Endothelial cell of umbilical vein (primary cell): ENCODE measurements around the gene SCGN. TPM values are rescaled to one million over a fixed set of nuclear protein-coding genes. Genes with fewer than 3 reads are reported as not detected.

ENCODE experiments used
- BruUV-seq: library from RNA; stranded (reverse); fragments of 400-500 nt; replicated peaks from 2 replicates; lab custom pipeline; 2021; lab: Mats Ljungman, UMichigan
- CTCF ChIA-PET: fragments of 300-600, 350-600 bp; sonication (Branson Sonifier 250); formaldehyde crosslinking; loops from one replicate; lab custom pipeline; 2021; ENCODE audit warnings: antibody characterized with exemption, inconsistent platforms; lab: Charles Lee
- POLR2A ChIA-PET: fragments of 300-600, 350-600 bp; sonication (Branson Sonifier 250); formaldehyde crosslinking; loops from one replicate; lab custom pipeline; 2021; ENCODE audit warnings: antibody characterized with exemption, inconsistent platforms; lab: Charles Lee
- DNase-seq: peaks from one replicate; pipeline ENCODE4 v3.0.0-alpha.2; 2011; ENCODE audit warnings: low read depth, low spot score
- FAIRE-seq: peaks from 2 replicates; lab custom pipeline; 2011; peaks lifted over from hg19 to GRCh38; lab: Jason Lieb, UNC
- H2AFZ ChIP-seq: 2 replicates; pipeline ENCODE4 v1.6.0; 2012; ENCODE audit warnings: low read depth, low read length, control low read depth, inconsistent platforms
- H3K27ac ChIP-seq: 2 replicates; pipeline ENCODE4 v1.5.1; 2011; ENCODE audit warnings: low read depth, mild to moderate bottlenecking, control low read depth, low read length, moderate library complexity; ENCODE audit not compliant: insufficient read depth
- H3K27me3 ChIP-seq, 2 experiments: 2 replicates each; pipeline versions ENCODE4 v1.6.0 to v1.6.1; 2011; ENCODE audit warnings: low read length in 2 of 2, mixed read lengths in 1 of 2; ENCODE audit not compliant: control insufficient read depth in 2 of 2, insufficient read depth in 2 of 2
- H3K36me3 ChIP-seq, 2 experiments: 2 replicates in 1 of 2; 3 replicates in 1 of 2; pipeline ENCODE4 v1.5.1; 2011; ENCODE audit warnings: low read length in 2 of 2, mild to moderate bottlenecking in 1 of 2, moderate library complexity in 1 of 2; ENCODE audit not compliant: control insufficient read depth in 2 of 2, insufficient read depth in 2 of 2; ENCODE audit errors: extremely low read depth in 1 of 2
- H3K4me1 ChIP-seq: 3 replicates; pipeline ENCODE4 v1.5.1; 2011; ENCODE audit warnings: mild to moderate bottlenecking, low read length; ENCODE audit not compliant: control insufficient read depth, insufficient read depth; ENCODE audit errors: extremely low read depth
- H3K4me2 ChIP-seq: 2 replicates; pipeline ENCODE4 v1.6.1; 2011; ENCODE audit warnings: low read length, control low read depth, mixed read lengths; ENCODE audit not compliant: insufficient read depth
- H3K4me3 ChIP-seq, 3 experiments: fragments of 200-600 bp in 1 of 3; sonication (generic), shearing (Covaris generic) in 1 of 3; replicated peaks in 1 of 3; 2 replicates each; pipeline ENCODE4 v1.5.1; 2011 to 2016; ENCODE audit warnings: control low read depth in 3 of 3, low read length in 3 of 3, mild to moderate bottlenecking in 2 of 3, inconsistent platforms in 1 of 3, low read depth in 1 of 3, moderate library complexity in 1 of 3; ENCODE audit not compliant: insufficient read depth in 1 of 3
- H3K79me2 ChIP-seq: 2 replicates; pipeline ENCODE4 v1.6.0; 2012; ENCODE audit warnings: low read length, inconsistent platforms; ENCODE audit not compliant: control insufficient read depth, insufficient read depth
- H3K9ac ChIP-seq: replicated peaks from 2 replicates; pipeline ENCODE3; 2011; ENCODE audit warnings: low read length, control low read depth; ENCODE audit not compliant: insufficient read depth; ENCODE audit errors: extremely low read depth
- H3K9me1 ChIP-seq: replicated peaks from 3 replicates; pipeline ENCODE4 v1.6.0; 2011; ENCODE audit warnings: mild to moderate bottlenecking, low read length; ENCODE audit not compliant: control insufficient read depth, insufficient read depth; ENCODE audit errors: extremely low read depth
- H3K9me3 ChIP-seq: replicated peaks from 2 replicates; pipeline ENCODE4 v1.5.1; 2012; ENCODE audit warnings: low read length, inconsistent platforms; ENCODE audit not compliant: control insufficient read depth, insufficient read depth
- H4K20me1 ChIP-seq: replicated peaks from 2 replicates; pipeline ENCODE3; 2011; ENCODE audit warnings: mild to moderate bottlenecking, low read length; ENCODE audit not compliant: control insufficient read depth, insufficient read depth; ENCODE audit errors: extremely low read depth
- CTCF ChIP-seq, 2 donors: IDR thresholded peaks; 1 replicate in 1 of 2; 2 replicates in 1 of 2; pipeline ENCODE4 v1.5.1; 2011; ENCODE audit warnings: low read length in 2 of 2, mild to moderate bottlenecking in 2 of 2, moderate library complexity in 2 of 2, control low read depth in 1 of 2, inconsistent platforms in 1 of 2, low read depth in 1 of 2; ENCODE audit not compliant: insufficient read depth in 1 of 2; ENCODE audit errors: extremely low read depth in 1 of 2
- EZH2 ChIP-seq: IDR thresholded peaks from 2 replicates; pipeline ENCODE4 v1.6.1; 2012; ENCODE audit warnings: borderline replicate concordance, low read depth, mild to moderate bottlenecking, moderate library complexity, low read length, inconsistent platforms; ENCODE audit not compliant: severe bottlenecking
- FOS ChIP-seq: IDR thresholded peaks from 2 replicates; pipeline ENCODE4 v1.6.1; 2011; ENCODE audit warnings: mild to moderate bottlenecking, low read length, moderate library complexity, borderline replicate concordance; ENCODE audit not compliant: insufficient read depth
- GATA2 ChIP-seq: IDR thresholded peaks from 2 replicates; pipeline ENCODE4 v1.7.0; 2011; ENCODE audit warnings: low read depth, mild to moderate bottlenecking, moderate library complexity, mixed read lengths, low read length; ENCODE audit not compliant: insufficient read length, insufficient read depth
- JUN ChIP-seq: IDR thresholded peaks from 2 replicates; pipeline ENCODE4 v1.6.1; 2011; ENCODE audit warnings: borderline replicate concordance, low read depth; ENCODE audit not compliant: insufficient read length, insufficient read depth
- MAX ChIP-seq: IDR thresholded peaks from 2 replicates; pipeline ENCODE4 v1.6.1; 2011; ENCODE audit not compliant: insufficient read depth, insufficient read length
- MYC ChIP-seq: IDR thresholded peaks from one replicate; pipeline ENCODE4 v1.6.1; 2011; ENCODE audit warnings: mild to moderate bottlenecking, low read depth, low read length
- POLR2A ChIP-seq: IDR thresholded peaks from 2 replicates; pipeline ENCODE4 v1.6.1; 2012; ENCODE audit warnings: low read depth, mild to moderate bottlenecking, control low read depth, low read length
- POLR2AphosphoS5 ChIP-seq: IDR thresholded peaks from 2 replicates; pipeline ENCODE4 v1.6.1; 2012; ENCODE audit warnings: low read depth, mild to moderate bottlenecking, control low read depth, low read length, moderate library complexity; ENCODE audit not compliant: insufficient read depth
- dilution Hi-C: fragments of 300-500 bp; cut with MboI; formaldehyde crosslinking; loops from one replicate; pipeline ENCODE4 v1.15.0; 2019; ENCODE audit warnings: low sequenced_read_pairs; ENCODE audit not compliant: extremely low pct_ligation_motif_present
- intact Hi-C: fragments of 100-400 bp; cut with micrococcal nuclease; formaldehyde crosslinking; loops from one replicate; pipeline ENCODE4 v1.10.0; 2022
- polyA plus RNA-seq, 4 experiments: library from polyadenylated mRNA; depleted of rRNA in 3 of 4; stranded (reverse) in 3 of 4; unstranded in 1 of 4; fragments of >200 nt; gene quantifications; 2 replicates each; pipeline versions ENCODE4 v1.2.1 to v1.2.3, GENCODE V29; 2011 to 2012; ENCODE audit warnings: missing spikeins in 1 of 4
- total RNA-seq: library from RNA; stranded (reverse); gene quantifications from 2 replicates; pipeline ENCODE4 v1.2.3, GENCODE V29; 2021

SCGN gene
- total and polyA plus RNA-seq, 2 donors (not counting 3 experiments of a cell fraction or from before 2014, with no cell fraction given): not detected

DNA sequence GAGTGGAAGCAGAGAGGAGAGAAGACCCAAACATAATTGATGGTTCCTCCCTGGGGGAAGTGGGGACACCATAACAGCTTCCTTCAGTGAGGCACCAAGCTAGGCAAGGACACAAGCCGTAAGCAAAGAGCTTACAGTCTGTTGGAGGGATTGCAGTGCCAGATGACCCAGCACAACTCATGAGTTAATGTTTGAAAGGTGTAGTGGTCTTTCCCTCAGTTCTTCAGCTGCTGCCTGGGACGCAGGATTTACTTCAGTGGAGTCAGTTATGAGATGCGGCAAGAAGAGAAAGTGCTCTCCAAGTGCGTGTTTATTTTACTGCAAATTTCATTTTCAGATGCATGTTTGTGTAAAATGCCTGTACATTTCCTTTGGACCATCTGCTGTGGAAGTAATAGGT lies 63.8 kb downstream of the SCGN start:
- intact Hi-C loops: loop anchor here (2.0 to 10.0 kb wide), 5 partner anchors 43 to 441 kb away; partner anchors contain the start of genes CARMIL1 and SCGN
- ChIA-PET POLR2A (no interaction called here), CTCF (interaction anchor here (1.2 to 2.8 kb wide), 5 partner anchors 9 to 492 kb away, joined by 3 to 11 read pairs (median 5); no protein-coding TSS in a partner anchor)
- FAIRE-seq (no peak), DNase-seq (no peak)
- no TSS peak for BruUV-seq
- dilution Hi-C loops: no loop called here
- Histone ChIP-seq H3K36me3 (no peaks in the 10 kb centered on the region), H3K4me1 (peaks cover 23% of the 10 kb centered on the region), H3K9ac (no peak overlapping the region), H2AFZ (no peak overlapping the region), H3K9me3 (no peaks in the 10 kb centered on the region), H3K4me3 (no peak overlapping the region), H3K27me3 (no peaks in the 10 kb centered on the region), H4K20me1 (no peaks in the 10 kb centered on the region), H3K9me1 (no peaks in the 10 kb centered on the region), H3K27ac (no peak overlapping the region), H3K79me2 (no peaks in the 10 kb centered on the region), H3K4me2 (no peak overlapping the region)
- TF ChIP-seq POLR2A: no peak
- no peak for TF ChIP-seq CTCF (IDR thresholded peaks at IDR 0.05; ENCODE audit: extremely low read depth in 1 of 2, insufficient read depth in 1 of 2, low read depth in 1 of 2, low read length in 2 of 2)
- TF ChIP-seq GATA2: no peak
- no peak for TF ChIP-seq EZH2
- TF ChIP-seq JUN: no peak
- TF ChIP-seq FOS: no peak
- TF ChIP-seq MAX: no peak
- TF ChIP-seq MYC: no peak
- no peak for TF ChIP-seq POLR2AphosphoS5
